H1 (cell line): ENCODE results near the gene THPO. TPM values are rescaled to one million over a fixed set of nuclear protein-coding genes. Genes with fewer than 3 reads are reported as not detected.

Source experiments
- CTCF ChIA-PET: fragments of 300-600 bp; sonication (Branson Sonifier 250); formaldehyde crosslinking; loops from one replicate; lab custom pipeline; 2021; ENCODE audit not compliant: partially characterized antibody; lab: Charles Lee
- POLR2A ChIA-PET: fragments of 300-600 bp; sonication (Branson Sonifier 250); formaldehyde crosslinking; loops from one replicate; lab custom pipeline; 2021; ENCODE audit warnings: inconsistent platforms; ENCODE audit not compliant: partially characterized antibody; lab: Charles Lee
- DNase-seq, 2 experiments: peaks; one replicate each; pipeline versions ENCODE4 v3.0.0 to v3.0.0-alpha.2; 2010 to 2022; ENCODE audit warnings: low spot score in 2 of 2, low read depth in 1 of 2, mixed read lengths in 1 of 2
- FAIRE-seq: peaks from 2 replicates; lab custom pipeline; 2011; peaks lifted over from hg19 to GRCh38; lab: Jason Lieb, UNC
- H2AFZ ChIP-seq: 2 replicates; pipeline ENCODE4 v1.8.1; 2012; ENCODE audit warnings: low read length, inconsistent platforms
- H2AK5ac ChIP-seq: 2 replicates; pipeline ENCODE4 v1.6.1; 2013; ENCODE audit warnings: low read depth, low read length
- H2BK120ac ChIP-seq: replicated peaks from 2 replicates; pipeline ENCODE3; 2013; ENCODE audit warnings: low read depth, low read length, inconsistent platforms
- H2BK12ac ChIP-seq: 2 replicates; pipeline ENCODE4 v1.6.1; 2013; ENCODE audit warnings: low read depth, low read length
- H2BK15ac ChIP-seq: 2 replicates; pipeline ENCODE4 v1.6.1; 2013; ENCODE audit warnings: low read length
- H2BK20ac ChIP-seq: 2 replicates; pipeline ENCODE4 v1.6.1; 2013; ENCODE audit warnings: low read length
- H2BK5ac ChIP-seq: 2 replicates; pipeline ENCODE4 v1.6.1; 2013; ENCODE audit warnings: low read depth, low read length
- H3K14ac ChIP-seq: 2 replicates; pipeline ENCODE4 v1.6.1; 2013; ENCODE audit warnings: inconsistent platforms; ENCODE audit not compliant: insufficient read length
- H3K18ac ChIP-seq: 2 replicates; pipeline ENCODE4 v1.6.1; 2013; ENCODE audit warnings: low read length; ENCODE audit errors: extremely low read depth
- H3K23ac ChIP-seq: 2 replicates; pipeline ENCODE4 v1.6.1; 2013; ENCODE audit warnings: inconsistent platforms; ENCODE audit not compliant: insufficient read length
- H3K23me2 ChIP-seq: 2 replicates; pipeline ENCODE4 v1.6.1; 2013; ENCODE audit warnings: low read depth, low read length
- H3K27ac ChIP-seq: 2 replicates; pipeline ENCODE4 v1.6.1; 2011; ENCODE audit warnings: low read depth, low read length, inconsistent platforms
- H3K27me3 ChIP-seq, 4 experiments: replicated peaks in 1 of 4; 1 replicate in 1 of 4; 2 replicates in 3 of 4; pipeline versions ENCODE4 v1.6.1 to v1.8.1; 2011 to 2013; ENCODE audit warnings: low read length in 3 of 4, mild to moderate bottlenecking in 3 of 4, inconsistent platforms in 2 of 4, mixed read lengths in 2 of 4, moderate library complexity in 1 of 4; ENCODE audit not compliant: control insufficient read depth in 3 of 4, insufficient read depth in 3 of 4; ENCODE audit errors: extremely low read depth in 1 of 4
- H3K36me3 ChIP-seq, 4 experiments: 2 replicates each; pipeline versions ENCODE4 v1.6.1 to v1.8.1; 2011 to 2013; ENCODE audit warnings: mild to moderate bottlenecking in 4 of 4, low read length in 3 of 4, moderate library complexity in 2 of 4, control low read depth in 1 of 4, inconsistent platforms in 1 of 4; ENCODE audit not compliant: insufficient read depth in 4 of 4, control insufficient read depth in 2 of 4
- H3K4ac ChIP-seq: replicated peaks from 2 replicates; pipeline ENCODE3; 2013; ENCODE audit warnings: low read length, low read depth, mixed read lengths, inconsistent platforms; ENCODE audit not compliant: insufficient read length
- H3K4me1 ChIP-seq, 4 experiments: replicated peaks in 1 of 4; 1 replicate in 1 of 4; 2 replicates in 3 of 4; pipeline versions ENCODE4 v1.6.1 to v1.8.1; 2011 to 2013; ENCODE audit warnings: low read length in 3 of 4, inconsistent platforms in 2 of 4, mixed read lengths in 1 of 4; ENCODE audit not compliant: insufficient read depth in 4 of 4, control insufficient read depth in 3 of 4
- H3K4me2 ChIP-seq, 2 experiments: 2 replicates each; pipeline versions ENCODE4 v1.6.1 to v1.8.1; 2011 to 2013; ENCODE audit warnings: low read depth in 2 of 2, low read length in 2 of 2, control low read depth in 1 of 2, inconsistent platforms in 1 of 2, mild to moderate bottlenecking in 1 of 2; ENCODE audit not compliant: insufficient read depth in 1 of 2
- H3K4me3 ChIP-seq, 4 experiments: fragments of 200-600, 300-600 bp in 1 of 4; sonication (generic), shearing (Covaris generic), sonication (Bioruptor Twin) in 1 of 4; 2 replicates each; pipeline versions ENCODE4 v1.5.1 to v1.8.1; 2011 to 2016; ENCODE audit warnings: low read length in 4 of 4, low read depth in 3 of 4, control low read depth in 2 of 4, inconsistent platforms in 2 of 4, mild to moderate bottlenecking in 2 of 4, mixed read lengths in 1 of 4, moderate library complexity in 1 of 4; ENCODE audit not compliant: insufficient read depth in 2 of 4; ENCODE audit errors: extremely low read depth in 1 of 4
- H3K56ac ChIP-seq: replicated peaks from 2 replicates; pipeline ENCODE3; 2013; ENCODE audit warnings: low read depth, mild to moderate bottlenecking, mixed read lengths, low read length, inconsistent platforms; ENCODE audit not compliant: insufficient read length
- H3K79me1 ChIP-seq: 2 replicates; pipeline ENCODE4 v1.6.1; 2013; ENCODE audit warnings: low read depth, low read length, control low read depth
- H3K79me2 ChIP-seq, 2 experiments: 2 replicates each; pipeline versions ENCODE4 v1.6.1 to v1.8.1; 2012 to 2013; ENCODE audit warnings: low read length in 2 of 2, mild to moderate bottlenecking in 2 of 2, inconsistent platforms in 1 of 2; ENCODE audit not compliant: insufficient read depth in 2 of 2, control insufficient read depth in 1 of 2
- H3K9ac ChIP-seq, 4 experiments: replicated peaks in 1 of 4; 1 replicate in 1 of 4; 2 replicates in 3 of 4; pipeline versions ENCODE4 v1.6.1 to v1.8.1; 2011 to 2013; ENCODE audit warnings: low read depth in 3 of 4, low read length in 3 of 4, control low read depth in 2 of 4, mild to moderate bottlenecking in 2 of 4, moderate library complexity in 2 of 4, inconsistent platforms in 1 of 4; ENCODE audit errors: extremely low read depth in 1 of 4
- H3K9me3 ChIP-seq, 2 experiments: 2 replicates each; pipeline versions ENCODE4 v1.6.1 to v1.8.1; 2012 to 2013; ENCODE audit warnings: mild to moderate bottlenecking in 2 of 2, moderate library complexity in 2 of 2, control low read depth in 1 of 2, inconsistent platforms in 1 of 2, low read depth in 1 of 2, low read length in 1 of 2, mixed read lengths in 1 of 2; ENCODE audit not compliant: insufficient read depth in 2 of 2
- H4K20me1 ChIP-seq, 2 experiments: replicated peaks in 1 of 2; 2 replicates each; pipeline versions ENCODE3 to v1.8.1; 2011 to 2013; ENCODE audit warnings: inconsistent platforms in 2 of 2, low read length in 2 of 2, mild to moderate bottlenecking in 1 of 2; ENCODE audit not compliant: insufficient read depth in 2 of 2, control insufficient read depth in 1 of 2
- H4K5ac ChIP-seq: 2 replicates; pipeline ENCODE4 v1.6.1; 2013; ENCODE audit warnings: low read length, low read depth, mixed read lengths, inconsistent platforms; ENCODE audit not compliant: insufficient read length
- H4K8ac ChIP-seq: 2 replicates; pipeline ENCODE4 v1.8.0; 2013; ENCODE audit warnings: mild to moderate bottlenecking, moderate library complexity, low read length, inconsistent platforms; ENCODE audit not compliant: insufficient read depth; ENCODE audit errors: extremely low read depth
- H4K91ac ChIP-seq: replicated peaks from 2 replicates; pipeline ENCODE3; 2013; ENCODE audit warnings: low read length, mixed read lengths, inconsistent platforms; ENCODE audit not compliant: insufficient read length
- CREB1 ChIP-seq: IDR thresholded peaks from 2 replicates; pipeline ENCODE4 v1.6.1; 2012; ENCODE audit warnings: inconsistent platforms
- GTF2F1 ChIP-seq: IDR thresholded peaks from 2 replicates; pipeline ENCODE4 v1.6.1; 2012; ENCODE audit warnings: low read depth, low read length, improper control_type of control experiment, borderline replicate concordance
- POLR2AphosphoS5 ChIP-seq: IDR thresholded peaks from 2 replicates; pipeline ENCODE4 v1.6.1; 2011; ENCODE audit warnings: low read depth, low read length
- SAP30 ChIP-seq: fragments of 300-600 bp; sonication (generic); IDR thresholded peaks from 2 replicates; pipeline ENCODE4 v1.7.1; 2012; ENCODE audit warnings: low read length, moderate library complexity, mild to moderate bottlenecking, inconsistent platforms; ENCODE audit not compliant: insufficient read depth, insufficient replicate concordance
- TAF1 ChIP-seq: IDR thresholded peaks from 2 replicates; pipeline ENCODE4 v1.6.1; 2011; ENCODE audit warnings: mild to moderate bottlenecking, low read depth, low read length
- WGBS, 2 experiments: shearing (Covaris generic) in 1 of 2; methylation state at CpG; one replicate each; pipeline versions ENCODE4 v1.1.6 to v1.1.7; 2013 to 2015; ENCODE audit warnings: low lambda C conversion rate in 2 of 2, mixed read lengths in 2 of 2, inconsistent platforms in 1 of 2, low coverage in 1 of 2, missing lambda C conversion rate in 1 of 2; ENCODE audit not compliant: insufficient replicate concordance in 2 of 2, insufficient coverage in 1 of 2, insufficient read length in 1 of 2; ENCODE audit errors: extremely low coverage in 1 of 2, missing lambda C conversion rate in 1 of 2; 5-methylcytosine and 5-hydroxymethylcytosine counted together
- polyA plus RNA-seq, 7 experiments: library from polyadenylated mRNA; depleted of rRNA in 3 of 7; stranded (reverse) in 5 of 7; unstranded in 2 of 7; fragments of >200 nt in 5 of 7; fragments of 200-250 nt in 2 of 7; gene quantifications; 1 replicate in 5 of 7; 2 replicates in 1 of 7; 4 replicates in 1 of 7; pipeline versions ENCODE4 v1.2.1 to v1.2.3, GENCODE V29; 2011 to 2013; ENCODE audit warnings: missing spikeins in 2 of 7, mixed read lengths in 2 of 7
- total RNA-seq: library from RNA; stranded (reverse); fragmentation: NEBNext Ultra II Directional; extraction: Animal tissue kit (Norgen Biotek cat#: 25700); gene quantifications from 2 replicates; pipeline ENCODE4 v1.2.1, GENCODE V29; 2021

Gene THPO
- total and polyA plus RNA-seq, 2 of the 8 experiments (the other 6 are each of a cell fraction or from before 2014, with no cell fraction given) = 0.82 to 1.2 TPM

GRCh38 chr3:184343200-184343876, 34.7 kb downstream of the THPO start:
- Histone ChIP-seq H3K36me3 (peaks cover 0 to 16% (median 1%) of the 10 kb centered on the region in 4 experiments; a peak in 6 of 8 replicates), H3K9me3 (no peaks in the 10 kb centered on the region), H3K23me2 (peaks cover 2% of the 10 kb centered on the region; the same call in 1 of the 2 replicates), H3K4me3 (no peak overlapping the region), H4K5ac (no peak overlapping the region), H3K18ac (no peak overlapping the region), H2BK120ac (no peak overlapping the region), H3K14ac (no peak overlapping the region), H4K8ac (no peak overlapping the region), H2BK15ac (no peak overlapping the region), H3K23ac (no peak overlapping the region), H2AFZ (no peak overlapping the region), H3K27ac (no peak overlapping the region), H4K91ac (peak overlapping the region; percentile 10), H3K79me2 (no peaks in the 10 kb centered on the region; a peak in 1 of 4 replicates), H3K4ac (no peak overlapping the region), H2BK5ac (no peak overlapping the region), H3K9ac (no peak overlapping the region), H3K4me2 (no peak overlapping the region), H2AK5ac (no peak overlapping the region), H2BK12ac (no peak overlapping the region), H3K27me3 (no peaks in the 10 kb centered on the region), H3K56ac (no peak overlapping the region), H2BK20ac (no peak overlapping the region), H4K20me1 (peaks cover 11 to 25% of the 10 kb centered on the region in 2 experiments), H3K79me1 (no peaks in the 10 kb centered on the region; the same call in 1 of the 2 replicates), H3K4me1 (peaks cover 5 to 19% (median 11%) of the 10 kb centered on the region in 4 experiments)
- DNase-seq (no peak), FAIRE-seq (no peak)
- TF ChIP-seq GTF2F1 = no peak
- no peak for TF ChIP-seq POLR2AphosphoS5
- TF ChIP-seq TAF1 = no peak
- no peak for TF ChIP-seq CREB1
- TF ChIP-seq SAP30 = no peak
- 74% methylated on average over 4 of the region's 5 CpGs; no CpG with 5 or more reads in 1 of the 2 experiments for WGBS, 2 experiments
- ChIA-PET POLR2A (interaction anchor here (0.6 to 1.9 kb wide), 6 partner anchors 11 to 197 kb away, joined by 3 to 6 read pairs (median 4); no protein-coding TSS in a partner anchor), CTCF (interaction anchor here (1.1 to 7.4 kb wide), 5 partner anchors 10 to 196 kb away, joined by 3 to 49 read pairs (median 4); no protein-coding TSS in a partner anchor)
